ENCODE data around the gene HOXD3.

Gene HOXD3

GRCh38 chr2:176150584-176151441 lies 6.3 kb upstream of the HOXD3 start:
- in situ Hi-C loops (cut with MboI; ENCODE audit: low pct_unique_long_range_greater_than_20kb, low sequenced_read_pairs, unreplicated experiment): no loop called here
- TF ChIP-seq, protein P1, sequence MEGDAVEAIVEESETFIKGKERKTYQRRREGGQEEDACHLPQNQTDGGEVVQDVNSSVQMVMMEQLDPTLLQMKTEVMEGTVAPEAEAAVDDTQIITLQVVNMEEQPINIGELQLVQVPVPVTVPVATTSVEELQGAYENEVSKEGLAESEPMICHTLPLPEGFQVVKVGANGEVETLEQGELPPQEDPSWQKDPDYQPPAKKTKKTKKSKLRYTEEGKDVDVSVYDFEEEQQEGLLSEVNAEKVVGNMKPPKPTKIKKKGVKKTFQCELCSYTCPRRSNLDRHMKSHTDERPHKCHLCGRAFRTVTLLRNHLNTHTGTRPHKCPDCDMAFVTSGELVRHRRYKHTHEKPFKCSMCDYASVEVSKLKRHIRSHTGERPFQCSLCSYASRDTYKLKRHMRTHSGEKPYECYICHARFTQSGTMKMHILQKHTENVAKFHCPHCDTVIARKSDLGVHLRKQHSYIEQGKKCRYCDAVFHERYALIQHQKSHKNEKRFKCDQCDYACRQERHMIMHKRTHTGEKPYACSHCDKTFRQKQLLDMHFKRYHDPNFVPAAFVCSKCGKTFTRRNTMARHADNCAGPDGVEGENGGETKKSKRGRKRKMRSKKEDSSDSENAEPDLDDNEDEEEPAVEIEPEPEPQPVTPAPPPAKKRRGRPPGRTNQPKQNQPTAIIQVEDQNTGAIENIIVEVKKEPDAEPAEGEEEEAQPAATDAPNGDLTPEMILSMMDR (IDR thresholded peaks at IDR 0.05; ENCODE audit: extremely low read depth, insufficient read depth, missing control alignments): no peak
- no peak for DNase-seq (ENCODE audit: low spot score)

- DNase-seq (ENCODE audit: low spot score): no peak
- in situ Hi-C loops (cut with MboI; ENCODE audit: low pct_unique_long_range_greater_than_20kb, low sequenced_read_pairs, unreplicated experiment): no loop called here
- TF ChIP-seq, protein P1 (IDR thresholded peaks at IDR 0.05; ENCODE audit: extremely low read depth, insufficient read depth, missing control alignments): no peak
Measured at GRCh38 chr2:176151442-176152287, 5.4 kb upstream of the HOXD3 start, which contains the start of gene HOXD4. TSS of gene HOXD4 (plus strand) at chr2:176151550. CDS start at chr2:176151634, 84 bp downstream.

GRCh38 chr2:176152350-176153181 lies 4.5 kb upstream of the HOXD3 start:
- no peak for DNase-seq (ENCODE audit: low spot score)
- in situ Hi-C loops (cut with MboI; ENCODE audit: low pct_unique_long_range_greater_than_20kb, low sequenced_read_pairs, unreplicated experiment): no loop called here
- TF ChIP-seq, protein P1 (IDR thresholded peaks at IDR 0.05; ENCODE audit: extremely low read depth, insufficient read depth, missing control alignments): no peak

- in situ Hi-C loops (cut with MboI; ENCODE audit: low pct_unique_long_range_greater_than_20kb, low sequenced_read_pairs, unreplicated experiment): no loop called here
- DNase-seq (ENCODE audit: low spot score): no peak
- TF ChIP-seq, protein P1 (IDR thresholded peaks at IDR 0.05; ENCODE audit: extremely low read depth, insufficient read depth, missing control alignments): no peak
Measured at GRCh38 chr2:176154576-176155252, 2.4 kb upstream of the HOXD3 start.

DNA sequence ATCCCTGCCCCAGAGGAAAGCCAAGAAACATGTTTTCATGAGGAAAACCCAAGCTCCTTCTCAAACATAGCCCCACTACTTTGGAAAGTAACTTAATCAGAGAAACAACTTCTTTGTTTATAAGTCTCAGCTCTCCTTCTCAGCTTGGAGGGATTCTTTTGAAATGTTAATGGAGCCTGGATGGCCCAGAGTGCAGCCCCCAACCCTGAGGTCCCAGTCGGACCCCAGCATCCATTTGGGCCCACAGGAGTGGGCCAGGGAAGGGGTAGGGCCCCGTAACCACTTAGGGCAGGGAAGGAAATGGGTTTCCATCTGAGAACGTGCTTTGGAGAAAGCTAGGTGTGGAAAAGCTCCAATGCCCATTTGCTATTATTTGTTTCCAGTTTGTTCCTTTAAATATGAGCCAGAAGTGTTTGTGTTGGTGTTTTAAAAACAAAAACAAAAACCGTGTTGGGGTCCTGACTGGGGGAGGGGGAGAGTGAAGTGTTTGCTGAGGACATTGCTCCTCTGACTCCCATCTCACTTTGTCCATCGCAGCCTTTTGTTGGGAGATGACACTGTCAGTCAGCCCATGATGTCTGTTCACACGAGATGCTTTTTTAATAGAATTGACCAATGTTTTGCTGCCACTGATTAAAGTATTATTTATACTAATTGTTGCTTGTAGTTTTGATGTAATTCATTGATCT lies 1.6 kb upstream of the HOXD3 start:
- no peak for DNase-seq (ENCODE audit: low spot score)
- TF ChIP-seq, protein P1 (IDR thresholded peaks at IDR 0.05; ENCODE audit: extremely low read depth, insufficient read depth, missing control alignments): no peak
- in situ Hi-C loops (cut with MboI; ENCODE audit: low pct_unique_long_range_greater_than_20kb, low sequenced_read_pairs, unreplicated experiment): no loop called here

Data from GM13977 (cell line).